ENCODE results near the gene NAT10.
A peak's percentile ranks its signal among the peaks of the same experiment; 100 is the strongest.
"Not testable (repeated sequence)": the region's sequence is repeated elsewhere in the genome, so short reads cannot be mapped to it uniquely, and the experiment has no call there.

The NAT10 gene

GRCh38 chr11:34165786-34166555, 60.5 kb downstream of the NAT10 start:
- intact Hi-C loops (cut with DNase I), result no loop called here
- DNase-seq, result peak in 1 of 10 donors; percentile 86

- DNase-seq, result peak in 1 of 10 donors; percentile 46
- intact Hi-C loops (cut with DNase I), result no loop called here
Observed at GRCh38 chr11:34166806-34167740, 61.6 kb downstream of the NAT10 start.

GRCh38 chr11:34167961-34168360, 62.5 kb downstream of the NAT10 start:
- intact Hi-C loops (cut with DNase I), result no loop called here
- DNase-seq, result peak in 2 of 10 donors; percentile 70 to 75

GRCh38 chr11:34168642-34169420, 63.4 kb downstream of the NAT10 start:
- intact Hi-C loops (cut with DNase I), result no loop called here
- DNase-seq, result peak in 2 of 10 donors; percentile 53 to 69

- intact Hi-C loops (cut with DNase I), result loop anchor here (10.0 kb wide), 3 partner anchors 325 to 725 kb away; no protein-coding TSS in a partner anchor
- peak in 1 of 10 donors; percentile 58 for DNase-seq
Observed at GRCh38 chr11:34169686-34170085, 64.3 kb downstream of the NAT10 start.

GRCh38 chr11:34173050-34173449, 67.6 kb downstream of the NAT10 start:
- DNase-seq, result peak in 1 of 10 donors; percentile 43
- intact Hi-C loops (cut with DNase I), result loop anchor here (10.0 kb wide), 3 partner anchors 322 to 722 kb away; no protein-coding TSS in a partner anchor

GRCh38 chr11:34174412-34175041, 69.1 kb downstream of the NAT10 start:
- peak; percentile 70 to 98 (median 87) for DNase-seq
- intact Hi-C loops (cut with DNase I), result loop anchor here (1.0 to 10.0 kb wide), 5 partner anchors 178 to 720 kb away; no protein-coding TSS in a partner anchor

- intact Hi-C loops (cut with DNase I), result loop anchor here (2.0 to 10.0 kb wide), 4 partner anchors 179 to 719 kb away; no protein-coding TSS in a partner anchor
- DNase-seq, result peak in 1 of 10 donors; percentile 62
Observed at GRCh38 chr11:34175284-34176019, 70.0 kb downstream of the NAT10 start.

- intact Hi-C loops (cut with DNase I), result loop anchor here (10.0 kb wide), 3 partner anchors 318 to 718 kb away; no protein-coding TSS in a partner anchor
- DNase-seq, result peak in 1 of 10 donors; percentile 0
Observed at GRCh38 chr11:34176751-34177209, 71.4 kb downstream of the NAT10 start.

- intact Hi-C loops (cut with DNase I), result loop anchor here (10.0 kb wide), 3 partner anchors 316 to 716 kb away; no protein-coding TSS in a partner anchor
- peak in 3 of 10 donors; percentile 33 to 65 (median 41) for DNase-seq
Observed at GRCh38 chr11:34178209-34178821, 72.9 kb downstream of the NAT10 start.

GRCh38 chr11:34179026-34179675, 73.7 kb downstream of the NAT10 start:
- DNase-seq, result peak in 1 of 10 donors; percentile 40
- intact Hi-C loops (cut with DNase I), result loop anchor here (10.0 kb wide), 3 partner anchors 316 to 716 kb away; no protein-coding TSS in a partner anchor

- intact Hi-C loops (cut with DNase I), result no loop called here
- DNase-seq, result peak in 2 of 10 donors; percentile 5 to 56
Observed at GRCh38 chr11:34180040-34180813, 74.8 kb downstream of the NAT10 start.

GRCh38 chr11:34180814-34181165, 75.4 kb downstream of the NAT10 start:
- intact Hi-C loops (cut with DNase I), result not testable (repeated sequence)
- DNase-seq, result peak in 2 of 10 donors; percentile 11 to 24

GRCh38 chr11:34181251-34181650, 75.8 kb downstream of the NAT10 start:
- intact Hi-C loops (cut with DNase I), result no loop called here
- peak in 5 of 10 donors; percentile 30 to 83 (median 65) for DNase-seq

- intact Hi-C loops (cut with DNase I), result no loop called here
- DNase-seq, result peak in 2 of 10 donors; percentile 60 to 66
Observed at GRCh38 chr11:34181856-34182405, 76.5 kb downstream of the NAT10 start.

GRCh38 chr11:34182425-34182824, 77.0 kb downstream of the NAT10 start:
- intact Hi-C loops (cut with DNase I), result no loop called here
- no peak for DNase-seq

All from posterior cingulate gyrus (tissue), 11 donors.